Measurements from ENCODE around the gene DENND6A. TPM values are rescaled to one million over a fixed set of nuclear protein-coding genes. Genes with fewer than 3 reads are reported as not detected.

Gene DENND6A
- total RNA-seq, 1 donor from 2014 or later: 35.4 TPM

DNA sequence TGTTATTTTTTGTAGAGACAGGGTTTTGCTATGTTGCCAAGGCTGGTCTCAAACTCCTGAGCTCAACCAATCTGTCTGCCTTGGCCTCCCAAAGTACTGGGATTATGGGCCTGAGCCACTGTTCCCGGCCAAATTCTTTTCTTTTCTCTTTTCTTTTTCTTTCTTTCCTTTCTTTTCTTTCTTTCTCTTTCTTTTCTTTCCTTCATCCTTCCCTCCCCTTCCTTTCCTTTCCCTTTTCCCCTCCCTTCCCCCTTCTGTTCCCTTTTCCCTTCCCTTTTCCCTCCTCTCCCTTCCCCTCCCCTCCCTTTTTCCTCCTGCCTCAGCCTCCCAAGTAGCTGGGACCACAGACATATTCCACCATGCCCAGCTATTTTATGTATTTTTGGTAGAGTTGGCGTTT is 92.7 kb downstream of the DENND6A start:
- Histone ChIP-seq H3K27me3 (no peaks in the 10 kb centered on the region), H3K4me1 (peaks cover 16% of the 10 kb centered on the region), H3F3A (ENCODE audit: low read depth) (peaks cover 13% of the 10 kb centered on the region), H3K9ac (no peak overlapping the region), H4K20me1 (ENCODE audit: low read depth) (peaks cover 14% of the 10 kb centered on the region), H3K79me2 (ENCODE audit: low read depth) (peaks cover 34% of the 10 kb centered on the region), H3K4me2 (no peak overlapping the region), H3K9me3 (ENCODE audit: low read depth) (no peaks in the 10 kb centered on the region), H2AFZ (replicated peaks) (no peak overlapping the region), H3K4me3 (no peak overlapping the region), H3K27ac (no peak overlapping the region), H3K36me3 (peaks cover 3% of the 10 kb centered on the region)
- TF ChIP-seq EZH2phosphoT487 (IDR thresholded peaks at IDR 0.05): no peak
- TF ChIP-seq, protein P1, sequence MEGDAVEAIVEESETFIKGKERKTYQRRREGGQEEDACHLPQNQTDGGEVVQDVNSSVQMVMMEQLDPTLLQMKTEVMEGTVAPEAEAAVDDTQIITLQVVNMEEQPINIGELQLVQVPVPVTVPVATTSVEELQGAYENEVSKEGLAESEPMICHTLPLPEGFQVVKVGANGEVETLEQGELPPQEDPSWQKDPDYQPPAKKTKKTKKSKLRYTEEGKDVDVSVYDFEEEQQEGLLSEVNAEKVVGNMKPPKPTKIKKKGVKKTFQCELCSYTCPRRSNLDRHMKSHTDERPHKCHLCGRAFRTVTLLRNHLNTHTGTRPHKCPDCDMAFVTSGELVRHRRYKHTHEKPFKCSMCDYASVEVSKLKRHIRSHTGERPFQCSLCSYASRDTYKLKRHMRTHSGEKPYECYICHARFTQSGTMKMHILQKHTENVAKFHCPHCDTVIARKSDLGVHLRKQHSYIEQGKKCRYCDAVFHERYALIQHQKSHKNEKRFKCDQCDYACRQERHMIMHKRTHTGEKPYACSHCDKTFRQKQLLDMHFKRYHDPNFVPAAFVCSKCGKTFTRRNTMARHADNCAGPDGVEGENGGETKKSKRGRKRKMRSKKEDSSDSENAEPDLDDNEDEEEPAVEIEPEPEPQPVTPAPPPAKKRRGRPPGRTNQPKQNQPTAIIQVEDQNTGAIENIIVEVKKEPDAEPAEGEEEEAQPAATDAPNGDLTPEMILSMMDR (IDR thresholded peaks at IDR 0.05): no peak
- TF ChIP-seq EZH2 (IDR thresholded peaks at IDR 0.05): no peak
- Mint-ChIP-seq H3K9me3 (peaks cover 4% of the 10 kb centered on the region), H3K27ac (no peak overlapping the region), H3K4me1 (peaks cover 16% of the 10 kb centered on the region), H3K4me3 (no peak overlapping the region), H3K27me3 (ENCODE audit: insufficient read depth, low read depth) (peaks cover 3% of the 10 kb centered on the region), H3K36me3 (peaks cover 7% of the 10 kb centered on the region)
- no peak for DNase-seq (ENCODE audit: low spot score)

GRCh38 chr3:57598765-57599360 is 94.0 kb downstream of the DENND6A start:
- no peak for TF ChIP-seq EZH2 (IDR thresholded peaks at IDR 0.05)
- no peak for TF ChIP-seq EZH2phosphoT487 (IDR thresholded peaks at IDR 0.05)
- TF ChIP-seq, protein P1 (IDR thresholded peaks at IDR 0.05): no peak
- H3K36me3 Mint-ChIP-seq: peaks cover 3% of the 10 kb centered on the region
- peaks cover 3% of the 10 kb centered on the region for H3K27me3 Mint-ChIP-seq (ENCODE audit: insufficient read depth, low read depth)
- H3K4me3 ChIP-seq: peak overlapping the region; percentile 88
- no peaks in the 10 kb centered on the region for H3K27me3 ChIP-seq
- peak overlapping the region; percentile 97 for H3K4me2 ChIP-seq
- peaks cover 13% of the 10 kb centered on the region for H3F3A ChIP-seq (ENCODE audit: low read depth)
- peak overlapping the region; percentile 98 for H3K4me3 Mint-ChIP-seq
- no peak overlapping the region for H3K27ac Mint-ChIP-seq
- H3K4me1 ChIP-seq: peaks cover 18% of the 10 kb centered on the region
- no peaks in the 10 kb centered on the region for H3K9me3 ChIP-seq (ENCODE audit: low read depth)
- H4K20me1 ChIP-seq (ENCODE audit: low read depth): peaks cover 27% of the 10 kb centered on the region
- H3K4me1 Mint-ChIP-seq: peaks cover 26% of the 10 kb centered on the region
- no peak overlapping the region for H3K27ac ChIP-seq
- peaks cover 47% of the 10 kb centered on the region for H3K79me2 ChIP-seq (ENCODE audit: low read depth)
- no peak for DNase-seq (ENCODE audit: low spot score)
- H3K9me3 Mint-ChIP-seq: no peaks in the 10 kb centered on the region
- peak overlapping the region; percentile 67 for H3K9ac ChIP-seq
- peaks cover 5% of the 10 kb centered on the region for H3K36me3 ChIP-seq
- no peak overlapping the region for H2AFZ ChIP-seq (replicated peaks)

DNA sequence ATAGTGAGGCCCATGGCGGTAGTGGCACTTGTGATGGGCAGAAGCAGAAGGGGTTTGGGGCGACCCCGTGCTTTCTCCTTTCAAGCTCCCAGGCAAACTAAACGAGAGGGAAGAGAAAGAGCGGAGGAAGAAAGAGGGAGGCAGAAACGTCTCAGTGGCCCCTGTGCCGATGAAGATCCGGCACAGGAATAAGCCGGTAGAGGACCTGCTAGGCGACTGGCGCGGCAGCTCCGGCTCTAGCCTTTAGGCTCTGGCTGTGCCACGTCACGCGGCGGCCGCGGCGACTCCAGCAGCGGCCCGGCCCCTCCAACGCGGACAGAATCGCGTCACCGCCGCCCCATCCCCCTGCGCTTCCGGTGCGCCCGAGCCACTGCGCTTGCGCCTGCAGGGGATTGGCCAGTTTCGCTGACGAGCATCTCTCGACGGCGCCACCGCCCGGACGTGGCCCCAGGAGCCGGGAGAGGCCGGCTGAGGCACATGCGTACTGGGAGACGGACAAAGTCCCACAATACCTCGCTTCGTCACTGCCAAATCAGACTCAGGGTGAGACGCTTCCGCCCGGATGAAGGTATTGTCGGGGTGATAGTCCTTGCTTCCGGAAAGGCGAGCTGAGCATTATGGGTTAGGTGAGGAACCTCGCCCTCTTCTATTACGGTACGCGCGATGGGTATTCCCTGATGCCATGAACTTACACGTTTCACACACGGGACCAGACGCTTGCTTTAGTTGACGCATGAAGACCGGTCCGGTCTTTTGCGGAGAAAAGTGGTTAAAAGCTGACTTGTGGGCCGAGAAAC is 95.6 kb downstream of the DENND6A start, which contains the start of gene ARF4:
Gene ARF4 (minus strand): TSS at position 218 of the 797 bp plus-strand sequence. CDS start 204 bp downstream, at position 14.
- Histone ChIP-seq H3K9me3 (ENCODE audit: low read depth) (no peaks in the 10 kb centered on the region), H3K27ac (peak within 1 kb of the TSS; percentile 100), H3K4me3 (peak within 1 kb of the TSS; percentile 88), H3K4me1 (peaks cover 18% of the 10 kb centered on the region), H4K20me1 (ENCODE audit: low read depth) (peaks cover 42% of the 10 kb centered on the region), H3F3A (ENCODE audit: low read depth) (peaks cover 13% of the 10 kb centered on the region), H3K27me3 (no peaks in the 10 kb centered on the region), H3K36me3 (peaks cover 5% of the 10 kb centered on the region), H2AFZ (replicated peaks) (peak within 1 kb of the TSS; percentile 85), H3K79me2 (ENCODE audit: low read depth) (peaks cover 62% of the 10 kb centered on the region), H3K9ac (peak within 1 kb of the TSS; percentile 96), H3K4me2 (peak within 1 kb of the TSS; percentile 97)
- H3K9me3 Mint-ChIP-seq: no peaks in the 10 kb centered on the region
- H3K36me3 Mint-ChIP-seq: peaks cover 5% of the 10 kb centered on the region
- TF ChIP-seq, protein P1 (IDR thresholded peaks at IDR 0.05): peak; percentile 35
- TF ChIP-seq EZH2 (IDR thresholded peaks at IDR 0.05) (peak; percentile 52), EZH2phosphoT487 (IDR thresholded peaks at IDR 0.05) (no peak)
- H3K27me3 Mint-ChIP-seq (ENCODE audit: insufficient read depth, low read depth): peaks cover 3% of the 10 kb centered on the region
- H3K4me1 Mint-ChIP-seq: peaks cover 31% of the 10 kb centered on the region
- H3K4me3 Mint-ChIP-seq: peak within 1 kb of the TSS; percentile 98
- H3K27ac Mint-ChIP-seq: peak within 1 kb of the TSS; percentile 98
- DNase-seq (ENCODE audit: low spot score): peak; percentile 99

All from neural progenitor cell (in vitro differentiated cells).